DOHH2 (cell line): ENCODE results near the gene SDHB.
"Not testable (repeated sequence)": the region's sequence is repeated elsewhere in the genome, so short reads cannot be mapped to it uniquely, and the experiment has no call there.

ENCODE experiments used
- H3F3A ChIP-seq: fragments of 200-600 bp; sonication (generic), shearing (Covaris generic); 2 replicates; pipeline ENCODE4 v1.6.0; 2016; ENCODE audit warnings: antibody characterized with exemption, mild to moderate bottlenecking; ENCODE audit not compliant: control insufficient read depth, insufficient read depth
- H3K27ac ChIP-seq: fragments of 200-600 bp; sonication (generic); 2 replicates; pipeline ENCODE4 v1.5.1; 2014; ENCODE audit warnings: low read depth, mild to moderate bottlenecking, low read length, moderate library complexity
- H3K27me3 ChIP-seq: fragments of 200-600 bp; sonication (generic); 2 replicates; pipeline ENCODE4 v1.6.1; 2014; ENCODE audit warnings: mild to moderate bottlenecking, low read length, mixed read lengths; ENCODE audit not compliant: control insufficient read depth
- H3K36me3 ChIP-seq: fragments of 200-600 bp; sonication (generic); 2 replicates; pipeline ENCODE4 v1.6.1; 2014; ENCODE audit warnings: mild to moderate bottlenecking, low read length, moderate library complexity, mixed read lengths; ENCODE audit not compliant: control insufficient read depth
- H3K4me1 ChIP-seq: fragments of 200-600 bp; sonication (generic); 2 replicates; pipeline ENCODE4 v1.6.1; 2014; ENCODE audit warnings: mild to moderate bottlenecking, low read length, mixed read lengths; ENCODE audit not compliant: control insufficient read depth
- H3K4me2 ChIP-seq: fragments of 200-600 bp; sonication (generic); 2 replicates; pipeline ENCODE4 v1.6.0; 2014; ENCODE audit warnings: mild to moderate bottlenecking, low read length, moderate library complexity
- H3K4me3 ChIP-seq: fragments of 200-600 bp; sonication (generic); 2 replicates; pipeline ENCODE4 v1.5.1; 2014; ENCODE audit warnings: mild to moderate bottlenecking, low read length, mixed read lengths
- H3K79me2 ChIP-seq: fragments of 200-600 bp; sonication (generic); 2 replicates; pipeline ENCODE4 v1.6.1; 2014; ENCODE audit warnings: mild to moderate bottlenecking, low read length, mixed read lengths; ENCODE audit not compliant: control insufficient read depth
- H3K9me2 ChIP-seq: fragments of 200-600 bp; sonication (generic); replicated peaks from 2 replicates; pipeline ENCODE4 v1.6.1; 2014; ENCODE audit warnings: mild to moderate bottlenecking, low read length, mixed read lengths; ENCODE audit not compliant: control insufficient read depth
- H3K9me3 ChIP-seq: fragments of 200-600 bp; sonication (generic); 2 replicates; pipeline ENCODE4 v1.6.1; 2014; ENCODE audit warnings: antibody characterized with exemption, low read length, mixed read lengths; ENCODE audit not compliant: control insufficient read depth, insufficient read depth
- H4K20me1 ChIP-seq: fragments of 200-600 bp; sonication (generic); 2 replicates; pipeline ENCODE4 v1.6.0; 2014; ENCODE audit warnings: low read depth, mild to moderate bottlenecking, antibody characterized with exemption, low read length, moderate library complexity; ENCODE audit not compliant: control insufficient read depth, insufficient read depth
- EZH2phosphoT487 ChIP-seq: fragments of 200-600 bp; sonication (generic); IDR thresholded peaks from 2 replicates; pipeline ENCODE4 v1.6.1; 2017; ENCODE audit warnings: borderline replicate concordance, mild to moderate bottlenecking, antibody characterized with exemption, low read length, moderate library complexity, mixed read lengths
- TF ChIP-seq, protein P1 (sequence below): fragments of 200-600 bp; sonication (generic); IDR thresholded peaks from one replicate; pipeline ENCODE4 v1.5.1; 2014; ENCODE audit warnings: antibody characterized with exemption, mild to moderate bottlenecking, low read depth, low read length; ENCODE audit not compliant: poor library complexity, severe bottlenecking

The SDHB gene

DNA sequence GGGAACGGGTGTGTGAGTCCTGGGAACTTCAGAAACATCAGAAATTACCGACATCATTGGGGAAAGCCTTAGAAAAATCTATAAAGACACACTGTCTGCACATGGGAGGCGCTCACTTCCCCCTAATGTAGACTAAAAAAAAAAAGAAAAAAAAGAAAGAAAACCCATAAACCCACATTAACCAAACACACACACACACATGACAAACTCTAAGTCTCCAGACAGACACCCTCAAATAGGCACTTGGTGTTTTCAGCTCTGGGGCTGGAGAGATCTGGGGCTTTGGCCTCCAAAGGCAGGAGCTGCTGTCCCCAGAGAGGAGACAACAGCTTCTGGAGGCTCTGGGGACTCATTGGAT, 13.2 kb upstream of the SDHB start:
- Histone ChIP-seq H3K27ac (no peak overlapping the region), H3K9me2 (no peaks in the 10 kb centered on the region), H3K27me3 (no peaks in the 10 kb centered on the region)

DNA sequence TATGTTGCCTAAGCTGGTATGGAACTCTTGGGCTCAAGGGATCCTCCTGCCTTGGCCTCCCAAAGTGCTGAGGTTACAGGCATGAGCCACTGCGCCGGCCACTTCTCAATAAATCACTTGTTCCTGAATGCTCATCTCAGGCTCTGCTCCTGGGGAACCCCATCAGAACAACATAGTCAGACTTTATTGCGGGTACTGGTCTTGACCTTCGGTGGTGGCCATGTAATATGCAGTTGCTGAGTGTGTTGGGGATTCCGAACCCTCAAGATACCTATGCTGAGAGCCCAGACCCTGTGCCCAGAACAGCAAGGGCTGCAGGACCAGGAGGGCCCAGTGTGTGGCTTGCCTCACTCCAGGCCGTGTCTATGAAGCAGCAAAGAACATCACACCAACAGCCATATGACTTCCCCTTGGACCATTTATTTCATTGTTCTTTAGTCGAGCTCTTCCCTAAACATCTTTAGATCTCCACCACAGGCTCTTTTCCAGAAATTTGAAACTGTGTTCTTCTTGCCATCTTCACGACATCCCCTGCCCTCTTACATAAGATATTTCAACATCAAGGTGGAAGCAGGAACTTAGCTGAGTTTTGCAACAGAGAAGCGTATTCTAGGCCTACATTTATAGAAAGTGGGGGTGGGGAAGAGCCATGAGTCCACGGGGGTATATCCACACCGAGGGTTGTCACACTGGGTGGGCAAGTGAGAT, 12.7 kb upstream of the SDHB start:
- Histone ChIP-seq H3K9me3 (no peaks in the 10 kb centered on the region), H3K27me3 (no peaks in the 10 kb centered on the region), H3K4me1 (peaks cover 5% of the 10 kb centered on the region; the same call in 1 of the 2 replicates), H3K9me2 (no peaks in the 10 kb centered on the region), H3F3A (no peaks in the 10 kb centered on the region), H3K36me3 (no peaks in the 10 kb centered on the region), H3K4me2 (no peak overlapping the region), H3K27ac (no peak overlapping the region), H3K4me3 (no peak overlapping the region), H4K20me1 (no peaks in the 10 kb centered on the region), H3K79me2 (no peaks in the 10 kb centered on the region)
- TF ChIP-seq, protein P1, sequence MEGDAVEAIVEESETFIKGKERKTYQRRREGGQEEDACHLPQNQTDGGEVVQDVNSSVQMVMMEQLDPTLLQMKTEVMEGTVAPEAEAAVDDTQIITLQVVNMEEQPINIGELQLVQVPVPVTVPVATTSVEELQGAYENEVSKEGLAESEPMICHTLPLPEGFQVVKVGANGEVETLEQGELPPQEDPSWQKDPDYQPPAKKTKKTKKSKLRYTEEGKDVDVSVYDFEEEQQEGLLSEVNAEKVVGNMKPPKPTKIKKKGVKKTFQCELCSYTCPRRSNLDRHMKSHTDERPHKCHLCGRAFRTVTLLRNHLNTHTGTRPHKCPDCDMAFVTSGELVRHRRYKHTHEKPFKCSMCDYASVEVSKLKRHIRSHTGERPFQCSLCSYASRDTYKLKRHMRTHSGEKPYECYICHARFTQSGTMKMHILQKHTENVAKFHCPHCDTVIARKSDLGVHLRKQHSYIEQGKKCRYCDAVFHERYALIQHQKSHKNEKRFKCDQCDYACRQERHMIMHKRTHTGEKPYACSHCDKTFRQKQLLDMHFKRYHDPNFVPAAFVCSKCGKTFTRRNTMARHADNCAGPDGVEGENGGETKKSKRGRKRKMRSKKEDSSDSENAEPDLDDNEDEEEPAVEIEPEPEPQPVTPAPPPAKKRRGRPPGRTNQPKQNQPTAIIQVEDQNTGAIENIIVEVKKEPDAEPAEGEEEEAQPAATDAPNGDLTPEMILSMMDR = no peak
- no peak for TF ChIP-seq EZH2phosphoT487

More for the DNA sequence above, 13.2 kb upstream of the SDHB start:
- Histone ChIP-seq H3K9me3 (no peaks in the 10 kb centered on the region), H3K4me3 (no peak overlapping the region), H3K4me1 (peaks cover 5% of the 10 kb centered on the region; the same call in 1 of the 2 replicates), H3K4me2 (no peak overlapping the region), H4K20me1 (no peaks in the 10 kb centered on the region), H3K79me2 (no peaks in the 10 kb centered on the region), H3K36me3 (no peaks in the 10 kb centered on the region), H3F3A (no peaks in the 10 kb centered on the region)
- TF ChIP-seq EZH2phosphoT487 = no peak
- TF ChIP-seq, protein P1 = no peak

DNA sequence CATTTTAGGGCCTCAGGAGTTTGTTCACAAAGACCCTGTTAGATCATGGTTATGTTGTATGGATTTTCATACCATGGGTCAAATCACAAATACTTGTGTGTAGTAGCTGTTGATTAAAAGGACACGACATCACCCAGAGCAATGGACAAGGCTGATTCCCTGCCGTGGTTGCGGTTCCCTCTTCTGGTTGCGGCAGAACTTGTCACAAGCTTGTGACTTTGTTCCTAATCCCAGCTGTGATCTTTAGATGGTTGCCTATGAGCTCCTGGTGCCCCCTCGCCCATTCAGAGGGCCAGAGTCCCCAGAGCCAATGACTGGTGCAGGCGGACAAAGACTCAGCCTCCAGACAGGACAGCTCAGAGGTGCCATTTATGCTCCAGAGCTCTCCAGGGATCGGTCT, 11.8 kb upstream of the SDHB start:
- Histone ChIP-seq H3K27me3 (no peaks in the 10 kb centered on the region), H3K4me2 (no peak overlapping the region), H3K27ac (no peak overlapping the region), H3K79me2 (no peaks in the 10 kb centered on the region), H3K4me1 (peaks cover 5% of the 10 kb centered on the region), H3K9me3 (no peaks in the 10 kb centered on the region), H3K36me3 (no peaks in the 10 kb centered on the region), H4K20me1 (no peaks in the 10 kb centered on the region), H3K9me2 (no peaks in the 10 kb centered on the region), H3K4me3 (no peak overlapping the region), H3F3A (no peaks in the 10 kb centered on the region; the same call in 1 of the 2 replicates)
- TF ChIP-seq EZH2phosphoT487 = no peak
- TF ChIP-seq, protein P1 = no peak

DNA sequence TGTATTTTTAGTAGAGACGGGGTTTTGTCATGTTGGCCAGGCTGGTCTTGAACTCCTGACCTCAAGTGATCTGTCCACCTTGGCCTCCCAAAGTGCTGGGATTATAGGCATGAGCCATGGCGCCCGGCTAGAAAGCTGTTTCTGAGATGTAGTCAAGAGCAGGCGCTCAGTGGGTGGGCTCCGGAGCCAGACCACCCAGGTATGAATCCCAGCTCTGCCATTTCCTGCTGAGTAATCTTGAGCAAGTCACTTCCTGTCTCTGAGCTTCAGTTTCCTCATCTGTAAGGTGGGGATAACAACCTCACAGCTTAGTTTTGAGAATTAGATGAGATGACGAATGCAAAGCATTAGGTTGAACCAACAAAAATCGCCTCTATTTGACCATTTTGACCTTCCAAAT, 8.9 kb upstream of the SDHB start:
- H3K79me2 ChIP-seq, H3F3A ChIP-seq, H3K27ac ChIP-seq, H4K20me1 ChIP-seq, H3K4me3 ChIP-seq, H3K9me3 ChIP-seq, H3K4me2 ChIP-seq, H3K36me3 ChIP-seq, H3K9me2 ChIP-seq, H3K27me3 ChIP-seq: not testable (repeated sequence)
- H3K4me1 ChIP-seq = peaks cover 18% of the 10 kb centered on the region
